ENCODE results near the gene PRPF6.
"Not testable (repeated sequence)": the region's sequence is repeated elsewhere in the genome, so short reads cannot be mapped to it uniquely, and the experiment has no call there.

The PRPF6 gene

GRCh38 chr20:63976980-63977738 is 3.8 kb upstream of the PRPF6 start:
- DNase-seq = no peak

- peak; percentile 26 for DNase-seq
Observed at GRCh38 chr20:63977739-63978276, 3.1 kb upstream of the PRPF6 start.

GRCh38 chr20:63978319-63979228 is 2.4 kb upstream of the PRPF6 start:
- DNase-seq = peak; percentile 51

GRCh38 chr20:63979229-63979556 is 1.7 kb upstream of the PRPF6 start:
- no peak for DNase-seq

GRCh38 chr20:63979557-63980316 is 1.2 kb upstream of the PRPF6 start, which contains the start of gene SAMD10:
SAMD10 (minus strand) TSS chr20:63979642; CDS start chr20:63979467, 175 bp downstream.
- peak; percentile 55 for DNase-seq

- DNase-seq = no peak
Observed at GRCh38 chr20:63980317-63980805, 571 bp upstream of the PRPF6 start.

- no peak for DNase-seq
Observed at GRCh38 chr20:63982937-63983336, 2.0 kb downstream of the PRPF6 start.

GRCh38 chr20:64000906-64001305 is 20.0 kb downstream of the PRPF6 start:
- no peak for DNase-seq

GRCh38 chr20:64001607-64002011 is 20.7 kb downstream of the PRPF6 start:
- no peak for DNase-seq

- no peak for DNase-seq
Observed at GRCh38 chr20:64003960-64004725, 23.2 kb downstream of the PRPF6 start.

GRCh38 chr20:64005394-64005793 is 24.5 kb downstream of the PRPF6 start:
- no peak for DNase-seq

GRCh38 chr20:64006490-64006889 is 25.6 kb downstream of the PRPF6 start:
- DNase-seq = no peak

- DNase-seq = no peak
Observed at GRCh38 chr20:64006902-64007301, 26.0 kb downstream of the PRPF6 start.

- no peak for DNase-seq
Observed at GRCh38 chr20:64009811-64010387, 29.0 kb downstream of the PRPF6 start.

GRCh38 chr20:64010711-64011237 is 29.8 kb downstream of the PRPF6 start:
- DNase-seq = no peak

- DNase-seq = no peak
Observed at GRCh38 chr20:64011366-64011779, 30.4 kb downstream of the PRPF6 start.

GRCh38 chr20:64012385-64013154 is 31.6 kb downstream of the PRPF6 start:
- DNase-seq = not testable (repeated sequence)

GRCh38 chr20:64015635-64016034 is 34.7 kb downstream of the PRPF6 start:
- no peak for DNase-seq

GRCh38 chr20:64021124-64021975 is 40.4 kb downstream of the PRPF6 start:
- DNase-seq = no peak

Data from CD4-positive, alpha-beta T cell treated with Interferon gamma for 1 hour (primary cell).